HG02938 (cell line): ENCODE measurements around the gene KRT73.
"Not testable (repeated sequence)": the region's sequence is repeated elsewhere in the genome, so short reads cannot be mapped to it uniquely, and the experiment has no call there.

Experiments used
- ATAC-seq: cut with Tn5 transposase; IDR thresholded peaks from one replicate; pipeline ENCODE4 v1.9.1; 2021; ENCODE audit warnings: mild to moderate bottlenecking, moderate library complexity; ENCODE audit not compliant: unreplicated experiment

Gene KRT73

GRCh38 chr12:52602552-52602951 is 15.8 kb downstream of the KRT73 start:
- ATAC-seq = no peak

GRCh38 chr12:52601671-52602070 is 16.7 kb downstream of the KRT73 start:
- no peak for ATAC-seq

GRCh38 chr12:52600941-52601481 is 17.3 kb downstream of the KRT73 start, which contains the start of gene KRT72:
Gene KRT72, minus strand, starts transcription at chr12:52601463. Its CDS starts 11 bp downstream, at chr12:52601452.
- ATAC-seq = no peak

- no peak for ATAC-seq
These were observed 17.9 kb downstream of the KRT73 start for GRCh38 chr12:52600475-52600874.

- ATAC-seq = no peak
These were observed 18.3 kb downstream of the KRT73 start for GRCh38 chr12:52600071-52600470.

- ATAC-seq = no peak
These were observed 19.4 kb downstream of the KRT73 start for GRCh38 chr12:52598966-52599365.

GRCh38 chr12:52594237-52594636 is 24.1 kb downstream of the KRT73 start:
- ATAC-seq = not testable (repeated sequence)

- ATAC-seq = no peak
These were observed 26.8 kb downstream of the KRT73 start for GRCh38 chr12:52591521-52591920.

- no peak for ATAC-seq
These were observed 28.3 kb downstream of the KRT73 start for GRCh38 chr12:52590021-52590420.

GRCh38 chr12:52587563-52587962 is 30.8 kb downstream of the KRT73 start:
- ATAC-seq = no peak

GRCh38 chr12:52585946-52586345 is 32.4 kb downstream of the KRT73 start:
- no peak for ATAC-seq

- ATAC-seq = no peak
These were observed 33.3 kb downstream of the KRT73 start for GRCh38 chr12:52585066-52585465.

GRCh38 chr12:52584156-52584682 is 34.1 kb downstream of the KRT73 start:
- ATAC-seq = no peak

GRCh38 chr12:52582971-52583456 is 35.3 kb downstream of the KRT73 start:
- ATAC-seq = no peak

GRCh38 chr12:52582486-52582885 is 35.9 kb downstream of the KRT73 start:
- ATAC-seq = no peak

- no peak for ATAC-seq
These were observed 36.9 kb downstream of the KRT73 start for GRCh38 chr12:52581481-52581880.

GRCh38 chr12:52581066-52581465 is 37.3 kb downstream of the KRT73 start:
- no peak for ATAC-seq

- no peak for ATAC-seq
These were observed 37.9 kb downstream of the KRT73 start for GRCh38 chr12:52580496-52580895.

GRCh38 chr12:52579468-52580465 is 38.6 kb downstream of the KRT73 start:
- no peak for ATAC-seq

GRCh38 chr12:52578469-52578868 is 39.9 kb downstream of the KRT73 start:
- ATAC-seq = no peak

- ATAC-seq = no peak
These were observed 41.0 kb downstream of the KRT73 start for GRCh38 chr12:52577316-52577715.

GRCh38 chr12:52575948-52576347 is 42.4 kb downstream of the KRT73 start:
- ATAC-seq = no peak
